22Rv1 (cell line): ENCODE data around the gene HIC1.

Source experiments
- CTCF ChIP-seq: fragments of 450-650 bp; IDR thresholded peaks from 2 replicates; pipeline ENCODE4 v1.5.1; 2017; ENCODE audit warnings: mild to moderate bottlenecking
- ZFX ChIP-seq: fragments of 450-650 bp; IDR thresholded peaks from 2 replicates; pipeline ENCODE4 v1.6.1; 2017; ENCODE audit warnings: antibody characterized with exemption, borderline replicate concordance

DNA sequence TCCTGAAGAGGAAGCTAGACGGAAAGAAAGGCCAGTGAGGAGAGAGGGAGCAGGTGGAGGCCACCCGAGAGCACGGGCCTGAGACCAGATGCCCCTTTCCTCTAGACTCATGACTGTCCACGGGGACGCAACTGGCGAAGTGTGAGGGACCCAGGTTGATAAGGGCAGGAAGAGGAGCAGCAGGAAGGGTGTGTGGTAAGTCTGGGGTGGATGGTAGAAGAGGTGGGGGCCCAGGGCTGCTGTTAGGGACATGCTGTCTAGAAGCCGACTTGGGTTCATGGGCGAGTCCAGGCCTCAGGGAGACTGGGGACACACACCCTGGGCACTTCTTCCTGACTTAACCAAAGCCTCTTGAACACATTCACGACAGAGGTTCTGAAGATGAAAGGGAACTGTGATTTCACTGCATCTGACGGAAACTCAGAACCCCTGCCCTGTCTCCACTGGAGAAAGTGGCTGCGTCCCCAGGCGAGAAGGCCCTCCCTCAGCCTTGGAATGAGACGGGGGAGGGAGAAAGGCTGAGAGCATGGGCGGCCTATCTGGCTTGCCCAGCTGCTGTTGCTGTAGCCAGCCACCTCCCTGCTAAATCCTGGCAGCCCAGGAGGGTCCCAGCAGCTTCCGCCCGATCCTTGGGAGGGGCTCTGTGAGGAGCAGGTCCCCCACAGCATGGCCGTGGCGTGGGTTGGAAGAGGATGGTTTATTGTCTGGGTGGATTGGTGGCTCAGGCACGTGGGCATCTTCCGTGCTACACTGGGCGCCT is 6.0 kb downstream of the HIC1 start:
- TF ChIP-seq CTCF (no peak), ZFX (no peak)
